HG03139 (cell line): ENCODE data around the gene CFAP221.

ENCODE experiments used
- ATAC-seq: cut with Tn5 transposase; IDR thresholded peaks from one replicate; pipeline ENCODE4 v1.9.1; 2021; ENCODE audit not compliant: unreplicated experiment

CFAP221 gene

GRCh38 chr2:119536211-119536610 lies 8.0 kb upstream of the CFAP221 start:
- ATAC-seq: no peak

GRCh38 chr2:119536707-119537106 lies 7.5 kb upstream of the CFAP221 start:
- ATAC-seq: no peak

- no peak for ATAC-seq
These were observed 6.5 kb upstream of the CFAP221 start for GRCh38 chr2:119537792-119538191.

- no peak for ATAC-seq
These were observed 2.8 kb upstream of the CFAP221 start for GRCh38 chr2:119541476-119541875.

GRCh38 chr2:119544939-119545475 lies 758 bp downstream of the CFAP221 start:
- no peak for ATAC-seq

GRCh38 chr2:119545754-119546446 lies 1.7 kb downstream of the CFAP221 start:
- no peak for ATAC-seq

- ATAC-seq: no peak
These were observed 2.2 kb downstream of the CFAP221 start for GRCh38 chr2:119546447-119546767.

- no peak for ATAC-seq
These were observed 4.4 kb downstream of the CFAP221 start for GRCh38 chr2:119548516-119549120.

GRCh38 chr2:119549241-119549640 lies 5.0 kb downstream of the CFAP221 start:
- ATAC-seq: no peak

- no peak for ATAC-seq
These were observed 6.1 kb downstream of the CFAP221 start for GRCh38 chr2:119550346-119550745.

GRCh38 chr2:119550856-119551255 lies 6.6 kb downstream of the CFAP221 start:
- no peak for ATAC-seq

- ATAC-seq: no peak
These were observed 8.7 kb downstream of the CFAP221 start for GRCh38 chr2:119552902-119553301.

- ATAC-seq: no peak
These were observed 9.6 kb downstream of the CFAP221 start for GRCh38 chr2:119553687-119554344.

GRCh38 chr2:119565481-119565880 lies 21.2 kb downstream of the CFAP221 start:
- no peak for ATAC-seq

- no peak for ATAC-seq
These were observed 23.0 kb downstream of the CFAP221 start for GRCh38 chr2:119567292-119567691.

- peak; percentile 96 for ATAC-seq
These were observed 30.0 kb downstream of the CFAP221 start for GRCh38 chr2:119574108-119574815.

GRCh38 chr2:119574864-119575263 lies 30.6 kb downstream of the CFAP221 start:
- ATAC-seq: no peak

- ATAC-seq: no peak
These were observed 31.2 kb downstream of the CFAP221 start for GRCh38 chr2:119575439-119575838.

GRCh38 chr2:119579424-119580295 lies 35.4 kb downstream of the CFAP221 start:
- no peak for ATAC-seq

- ATAC-seq: no peak
These were observed 36.4 kb downstream of the CFAP221 start for GRCh38 chr2:119580550-119581072.
